Uterus (tissue), 2 donors: ENCODE measurements around the gene PLEKHD1.

ENCODE experiments used
- CTCF ChIP-seq, 4 experiments: fragments of 200-600 bp in 2 of 4; fragments of 450-650 bp in 2 of 4; sonication (generic) in 2 of 4; IDR thresholded peaks; one replicate each; pipeline ENCODE4 v1.5.1; 2016 to 2019; ENCODE audit warnings: antibody characterized with exemption in 4 of 4, mild to moderate bottlenecking in 2 of 4, moderate library complexity in 1 of 4
- POLR2A ChIP-seq, 2 donors: fragments of 450-650 bp; IDR thresholded peaks; one replicate each; pipeline ENCODE4 v1.6.1; 2016; ENCODE audit warnings: antibody characterized with exemption in 2 of 2, mild to moderate bottlenecking in 1 of 2, moderate library complexity in 1 of 2

DNA sequence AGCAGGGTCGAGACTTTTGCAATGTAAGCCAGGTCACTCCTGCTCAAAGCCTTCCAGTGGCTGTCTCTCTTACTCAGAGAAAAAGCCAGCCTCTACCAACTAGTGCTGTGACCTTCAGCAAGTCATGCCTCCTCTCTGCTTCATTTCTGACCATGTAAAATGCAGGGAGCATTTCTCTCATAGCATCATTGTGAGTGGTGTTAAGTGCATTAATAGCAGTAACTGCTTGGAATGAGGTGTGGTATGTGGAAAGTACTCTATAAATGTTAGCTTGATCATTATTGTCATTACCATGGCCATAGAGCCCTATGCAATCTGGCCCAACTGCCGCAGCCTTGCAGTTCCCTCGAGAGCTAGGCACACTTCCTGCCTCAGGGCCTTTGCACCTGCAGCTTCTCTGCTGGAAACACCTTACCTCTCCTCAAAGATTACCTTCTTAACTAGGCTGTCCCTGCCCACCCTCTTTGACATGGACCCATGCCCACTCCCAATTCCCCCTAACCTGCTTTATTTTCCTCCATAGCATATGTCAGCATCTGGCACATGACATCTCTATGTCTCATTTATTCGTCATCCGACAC, 10.9 kb downstream of the PLEKHD1 start:
- TF ChIP-seq CTCF (IDR thresholded peaks at IDR 0.05) (no peak), POLR2A (IDR thresholded peaks at IDR 0.05) (no peak)
